Cardiac septum (tissue), 1 donor: ENCODE results near the gene TMEM119. TPM values are rescaled to one million over a fixed set of nuclear protein-coding genes. Genes with fewer than 3 reads are reported as not detected.
"Not testable (repeated sequence)": the region's sequence is repeated elsewhere in the genome, so short reads cannot be mapped to it uniquely, and the experiment has no call there.

ENCODE experiments used
- DNase-seq: peaks from one replicate; pipeline ENCODE4 v3.0.0-alpha.2; 2020; ENCODE audit warnings: low spot score
- intact Hi-C: fragments of 100-400 bp; cut with DNase I; formaldehyde crosslinking; loops from one replicate; pipeline ENCODE4 v1.14.0; 2022
- microRNA-seq: library from miRNA; unstranded; fragments of <30 nt; microRNA quantifications from one replicate; pipeline ENCODE4 v1.2.0, GENCODE V29; 2020
- total RNA-seq: library from RNA; stranded (reverse); fragmentation: NEBNext Ultra II Directional; extraction: Animal tissue kit (Norgen Biotek cat#: 25700); gene quantifications from one replicate; pipeline ENCODE4 v1.2.1, GENCODE V29; 2021
- donor health status: DM: no; HTN: no; CAD: no.

TMEM119 gene
- total RNA-seq, 1 donor from 2014 or later = 3.4 TPM

DNA sequence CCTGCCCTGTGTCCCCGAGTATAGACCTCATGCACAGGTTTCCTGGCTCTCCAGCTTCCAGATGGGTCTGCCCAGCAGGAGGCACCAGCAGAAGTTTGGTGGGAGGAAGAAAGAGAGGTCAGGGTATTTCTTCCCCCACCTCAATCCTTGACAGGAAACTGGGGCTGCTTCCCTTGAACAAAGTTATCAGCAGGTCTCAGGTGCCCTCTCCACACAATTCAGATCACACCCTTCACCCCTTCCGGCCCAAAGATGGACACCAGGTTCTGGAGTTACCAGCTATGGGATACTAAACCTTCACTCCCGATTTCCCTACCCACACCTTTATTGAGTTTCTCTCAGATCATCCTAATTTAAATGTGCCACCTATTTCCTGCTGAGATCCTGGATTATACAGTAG, 38.1 kb downstream of the TMEM119 start:
- no peak for DNase-seq
- intact Hi-C loops = loop anchor here (5.0 kb wide), 2 partner anchors 298 to 388 kb away; partner anchors contain the start of gene SSH1

DNA sequence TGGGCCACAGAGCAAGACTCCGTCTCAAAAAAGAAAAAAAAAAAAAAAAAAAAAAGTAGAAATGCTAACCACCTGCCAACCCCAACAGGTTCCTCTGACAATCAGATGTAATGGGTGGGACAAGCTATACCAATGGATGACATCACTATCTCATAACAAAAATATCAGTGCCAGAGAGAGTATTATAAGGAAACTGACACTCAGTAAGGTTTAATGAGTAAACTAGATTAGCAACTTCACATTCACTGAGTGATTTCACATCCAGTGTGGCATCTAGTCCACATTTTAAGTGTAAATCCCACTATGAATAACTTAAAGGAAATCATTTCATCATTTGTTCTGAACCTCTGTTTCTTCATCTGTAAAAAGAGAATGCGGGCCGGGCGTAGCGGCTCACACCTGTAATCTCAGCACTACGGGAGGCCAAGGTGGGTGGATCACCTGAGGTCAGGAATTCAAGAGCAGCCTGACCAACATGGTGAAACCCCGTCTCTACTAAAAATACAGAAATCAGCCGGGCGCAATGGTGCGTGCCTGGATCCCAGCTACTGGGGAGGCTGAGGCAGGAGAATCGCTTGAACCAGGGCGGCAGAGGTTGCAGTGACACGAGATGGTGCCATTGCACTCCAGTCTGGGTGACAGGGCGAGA, 38.8 kb downstream of the TMEM119 start:
- intact Hi-C loops = no loop called here
- no peak for DNase-seq

DNA sequence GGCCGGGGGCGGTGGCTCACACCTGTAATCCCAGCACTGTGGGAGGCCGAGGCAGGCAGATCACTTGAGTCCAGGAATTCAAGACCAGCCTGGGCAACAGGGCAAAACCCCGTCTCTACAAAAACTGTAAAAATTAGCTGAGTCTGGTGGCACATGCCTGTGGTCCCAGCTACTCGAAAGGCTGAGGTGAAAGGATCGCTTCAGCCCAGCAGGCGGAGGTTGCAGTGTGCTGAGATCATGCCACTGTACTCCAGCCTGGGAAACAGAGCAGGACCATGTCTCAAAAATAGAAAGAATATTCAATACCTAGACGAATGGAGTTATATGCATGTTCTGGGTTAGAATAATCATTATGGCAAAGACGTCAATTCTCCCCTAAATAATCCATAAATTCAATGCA, 42.5 kb downstream of the TMEM119 start:
- DNase-seq, intact Hi-C loops: not testable (repeated sequence)

DNA sequence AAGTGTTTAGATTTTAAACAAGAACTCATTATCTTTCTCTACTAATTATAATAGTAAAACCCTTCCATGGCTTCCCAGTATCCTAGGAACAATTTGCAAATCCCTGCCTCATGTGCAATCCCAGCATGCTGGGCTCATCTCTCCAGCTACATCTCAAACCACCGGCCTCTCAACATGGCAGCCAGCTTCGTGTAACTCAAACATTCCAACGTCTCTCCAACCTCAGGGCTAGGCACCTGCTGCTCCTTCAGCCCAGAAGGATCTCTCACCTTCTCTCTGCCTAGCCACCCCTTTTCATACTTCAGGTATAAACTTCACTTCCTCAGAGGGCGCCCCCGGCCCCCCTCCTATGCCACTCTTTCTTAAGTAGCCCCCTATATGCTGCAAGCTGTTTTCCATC, 44.1 kb downstream of the TMEM119 start:
- intact Hi-C loops = no loop called here
- DNase-seq = no peak

DNA sequence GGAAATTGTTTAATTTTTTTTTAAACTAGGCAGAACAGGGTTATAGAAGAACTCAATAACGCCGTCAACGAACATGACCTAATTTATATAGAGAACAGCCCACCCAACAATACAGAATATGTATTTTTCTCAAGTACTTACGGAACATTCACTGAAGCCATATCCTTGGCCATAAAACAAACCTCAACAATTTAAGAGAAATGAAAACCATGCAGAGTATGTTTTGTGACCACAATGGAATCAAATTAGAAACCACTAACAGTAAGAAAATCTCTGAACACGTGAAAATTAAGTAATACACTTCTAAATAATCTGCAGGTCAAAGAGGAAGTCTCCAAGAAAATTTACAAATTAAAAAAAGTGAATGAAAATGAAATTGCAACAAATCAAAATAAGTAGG, 46.3 kb downstream of the TMEM119 start:
- no peak for DNase-seq
- intact Hi-C loops = no loop called here

DNA sequence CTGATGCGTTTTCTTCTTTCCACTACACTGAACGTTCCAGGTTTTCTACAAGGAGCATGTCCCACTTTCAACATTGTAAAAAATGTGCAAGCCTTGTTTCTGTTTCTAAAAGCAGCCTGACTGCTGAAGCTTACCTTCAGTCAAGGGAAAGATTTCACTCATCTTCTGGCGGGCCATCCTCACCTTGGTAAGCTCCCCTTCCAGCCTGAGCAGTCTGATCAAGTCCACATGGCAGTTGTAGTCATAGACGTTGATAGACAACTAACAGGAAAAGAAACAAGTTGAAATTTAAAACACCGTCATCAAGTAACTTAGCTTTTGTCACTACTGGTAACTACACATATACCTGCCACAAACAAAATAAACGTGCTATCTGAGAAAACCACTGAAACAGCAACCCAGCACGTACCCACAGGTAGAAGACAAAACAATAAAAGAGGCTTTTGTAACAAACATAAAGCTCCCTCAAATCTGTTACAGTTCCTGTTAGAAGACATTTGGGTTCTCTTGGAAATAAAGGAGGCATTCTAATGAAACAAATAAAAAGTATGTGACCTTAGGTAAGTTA, 48.8 kb downstream of the TMEM119 start:
- intact Hi-C loops = no loop called here
- DNase-seq = no peak

DNA sequence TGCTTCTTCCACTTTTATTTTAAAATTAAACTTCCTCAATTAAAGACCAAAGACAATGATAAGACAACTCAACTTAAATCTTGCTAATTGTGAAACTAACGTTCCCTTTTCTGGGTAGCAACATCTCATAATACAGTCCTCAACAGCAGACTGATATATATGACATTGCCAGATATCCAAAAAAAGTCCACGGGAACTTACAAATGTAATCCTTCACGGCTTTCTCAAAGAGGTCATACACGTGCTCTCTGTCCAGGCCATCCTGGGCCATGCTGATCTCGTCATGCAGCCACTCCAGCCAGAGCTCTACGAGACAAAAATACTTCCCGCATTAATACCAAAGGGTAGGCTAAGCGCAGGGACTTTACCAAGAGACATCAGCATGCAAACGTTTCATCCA, 50.2 kb downstream of the TMEM119 start:
- intact Hi-C loops = no loop called here
- DNase-seq = no peak

DNA sequence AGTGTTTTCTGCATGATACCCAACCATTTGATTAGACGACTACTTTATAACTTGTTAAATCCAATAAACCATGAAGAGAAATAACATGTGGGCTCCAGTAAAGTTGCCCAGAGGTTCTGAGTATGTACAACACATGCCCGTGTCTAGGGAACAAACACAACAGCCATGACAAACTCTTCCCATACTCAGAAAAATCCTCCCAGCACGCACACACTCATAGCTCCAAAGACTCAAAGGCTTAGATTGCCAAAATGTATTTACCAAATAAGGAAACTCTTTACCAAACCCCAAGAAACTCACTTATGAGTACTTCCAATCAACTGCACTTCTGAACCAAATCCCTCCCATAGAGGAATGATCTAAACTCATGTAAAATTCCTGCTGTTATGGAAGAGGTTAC, 54.2 kb downstream of the TMEM119 start:
- intact Hi-C loops = no loop called here
- no peak for DNase-seq

DNA sequence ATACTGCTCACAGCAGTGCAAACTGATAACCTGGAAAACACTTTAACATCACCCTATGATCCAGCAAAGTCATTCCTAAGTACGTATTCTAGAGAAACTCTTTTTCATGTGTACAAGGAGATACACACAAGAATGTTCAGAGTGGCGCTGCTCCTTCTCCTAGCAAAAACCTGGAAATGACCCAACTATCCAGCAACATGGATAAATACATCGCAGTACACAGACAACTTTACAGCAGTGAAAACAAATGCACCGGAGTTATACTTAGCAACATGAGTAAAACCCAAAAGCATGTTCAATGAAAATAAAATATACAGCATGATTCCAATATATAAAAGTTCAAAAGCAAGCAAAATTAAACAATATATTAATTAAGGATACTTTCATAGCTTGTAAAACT, 55.6 kb downstream of the TMEM119 start:
- intact Hi-C loops = no loop called here
- no peak for DNase-seq

Small RNA genes lying within 50 kb of the gene (microRNA-seq; reads per million reads assigned to microRNA genes)
- gene MIR4496 = not detected

Other genes with a start within 250 kb of the TMEM119 start
- gene FICD, start 82.8 kb downstream of the TMEM119 start, total RNA-seq = 3.8 TPM
- 29.2 TPM for gene SART3, start 36.9 kb downstream of the TMEM119 start, total RNA-seq
- 432 TPM for gene ISCU, start 35.5 kb downstream of the TMEM119 start, total RNA-seq
- gene SELPLG, start 35.8 kb upstream of the TMEM119 start, total RNA-seq = 3.1 TPM
- 74.7 TPM for gene CORO1C, start 133.4 kb upstream of the TMEM119 start, total RNA-seq